Neural progenitor cell (in vitro differentiated cells): ENCODE measurements around the gene SCART1. TPM values are rescaled to one million over a fixed set of nuclear protein-coding genes. Genes with fewer than 3 reads are reported as not detected.

Experiments
- DNase-seq: peaks from one replicate; pipeline ENCODE4 v3.0.0-alpha.2; 2016; ENCODE audit warnings: low spot score
- H2AFZ ChIP-seq: fragments of 200-600 bp; sonication (generic); replicated peaks from 2 replicates; pipeline ENCODE4 v1.6.1; 2016; ENCODE audit warnings: antibody characterized with exemption
- H3F3A ChIP-seq: fragments of 200-600 bp; sonication (generic); 2 replicates; pipeline ENCODE4 v1.6.1; 2016; ENCODE audit warnings: antibody characterized with exemption, low read depth
- H3K27ac ChIP-seq: fragments of 200-600 bp; sonication (generic); 2 replicates; pipeline ENCODE4 v1.5.1; 2016; ENCODE audit warnings: mild to moderate bottlenecking
- H3K27me3 ChIP-seq: fragments of 200-600 bp; sonication (generic); 2 replicates; pipeline ENCODE4 v1.6.1; 2016; ENCODE audit warnings: mild to moderate bottlenecking, moderate library complexity
- H3K36me3 ChIP-seq: fragments of 200-600 bp; sonication (generic); 2 replicates; pipeline ENCODE4 v1.5.1; 2016
- H3K4me1 ChIP-seq: fragments of 200-600 bp; sonication (generic); 2 replicates; pipeline ENCODE4 v1.6.1; 2016; ENCODE audit warnings: mixed run types
- H3K4me2 ChIP-seq: fragments of 200-600 bp; sonication (generic); 2 replicates; pipeline ENCODE4 v1.6.1; 2016
- H3K4me3 ChIP-seq: fragments of 200-600 bp; sonication (generic); 2 replicates; pipeline ENCODE4 v1.5.1; 2016
- H3K79me2 ChIP-seq: fragments of 200-600 bp; sonication (generic); 2 replicates; pipeline ENCODE4 v1.6.1; 2016; ENCODE audit warnings: low read depth
- H3K9ac ChIP-seq: fragments of 200-600 bp; sonication (generic); 2 replicates; pipeline ENCODE4 v1.6.1; 2016
- H3K9me3 ChIP-seq: fragments of 200-600 bp; sonication (generic); 2 replicates; pipeline ENCODE4 v1.5.1; 2016; ENCODE audit warnings: low read depth
- H4K20me1 ChIP-seq: fragments of 200-600 bp; sonication (generic); 2 replicates; pipeline ENCODE4 v1.6.1; 2016; ENCODE audit warnings: low read depth
- H3K27ac Mint-ChIP-seq: 3 replicates; pipeline ENCODE4 v1.8.0; 2021; ENCODE audit warnings: mixed read lengths
- H3K27me3 Mint-ChIP-seq: 2 replicates; pipeline ENCODE4 v1.8.0; 2022; ENCODE audit warnings: low read depth, mild to moderate bottlenecking, inconsistent platforms, moderate library complexity, mixed read lengths; ENCODE audit not compliant: insufficient read depth
- H3K36me3 Mint-ChIP-seq: 3 replicates; pipeline ENCODE4 v1.8.0; 2021; ENCODE audit warnings: mixed read lengths
- H3K4me1 Mint-ChIP-seq: 3 replicates; pipeline ENCODE4 v1.8.0; 2021; ENCODE audit warnings: mixed read lengths
- H3K4me3 Mint-ChIP-seq: 3 replicates; pipeline ENCODE4 v1.8.0; 2021; ENCODE audit warnings: mild to moderate bottlenecking, moderate library complexity, mixed read lengths
- H3K9me3 Mint-ChIP-seq: 3 replicates; pipeline ENCODE4 v1.8.0; 2020; ENCODE audit warnings: mixed read lengths
- EZH2 ChIP-seq: fragments of 200-600 bp; sonication (generic); IDR thresholded peaks from 2 replicates; pipeline ENCODE4 v1.6.1; 2017; ENCODE audit warnings: antibody characterized with exemption, mild to moderate bottlenecking, moderate library complexity
- EZH2phosphoT487 ChIP-seq: fragments of 200-600 bp; sonication (generic); IDR thresholded peaks from 2 replicates; pipeline ENCODE4 v1.6.1; 2017; ENCODE audit warnings: antibody characterized with exemption
- total RNA-seq: library from RNA; depleted of rRNA; stranded (reverse); fragments of >200 nt; gene quantifications from 2 replicates; pipeline ENCODE4 v1.2.3, GENCODE V29; 2015; ENCODE audit warnings: low replicate concordance
- TF ChIP-seq, protein P1 (sequence below): fragments of 200-600 bp; sonication (generic); IDR thresholded peaks from 2 replicates; pipeline ENCODE4 v1.5.1; 2017; ENCODE audit warnings: antibody characterized with exemption, mild to moderate bottlenecking

Gene SCART1
- total RNA-seq, 1 donor from 2014 or later, result 0.49 TPM

DNA sequence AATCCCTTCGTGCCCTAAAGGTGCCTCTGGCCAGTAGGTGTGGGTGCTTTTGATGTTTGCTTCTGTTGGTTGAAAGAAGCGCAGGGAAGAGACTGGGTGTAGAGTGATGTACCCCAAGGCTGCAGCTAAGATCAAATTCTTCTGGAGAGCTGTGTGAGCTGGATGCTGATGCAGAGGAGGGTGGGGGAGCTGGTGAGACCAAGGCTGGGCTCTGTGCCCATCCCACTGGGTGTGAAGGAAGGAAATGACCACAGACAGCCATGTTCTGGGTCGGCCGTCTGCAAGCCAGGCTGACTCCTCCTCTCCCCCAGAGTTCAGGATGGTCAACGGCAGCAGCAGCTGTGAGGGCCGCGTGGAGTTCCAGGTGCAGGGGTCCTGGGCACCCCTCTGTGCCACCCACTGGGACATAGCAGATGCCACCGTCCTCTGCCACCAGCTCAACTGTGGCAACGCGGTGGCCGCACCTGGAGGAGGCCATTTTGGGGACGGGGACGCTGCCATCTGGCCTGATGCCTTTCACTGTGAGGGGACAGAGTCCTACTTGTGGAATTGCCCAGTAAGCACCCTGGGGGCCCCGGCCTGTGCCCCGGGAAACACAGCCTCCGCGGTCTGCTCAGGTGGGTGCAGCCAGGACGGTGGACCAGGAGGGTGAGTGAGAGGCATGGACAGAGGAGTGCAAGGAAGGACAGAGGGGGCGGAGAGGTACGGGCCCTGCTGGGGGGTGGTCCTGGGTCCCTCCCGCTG lies 5.1 kb downstream of the SCART1 start:
- H3K36me3 ChIP-seq, result no peaks in the 10 kb centered on the region
- H3K4me1 ChIP-seq, result no peaks in the 10 kb centered on the region
- H3K79me2 ChIP-seq, result no peaks in the 10 kb centered on the region
- peaks cover 27% of the 10 kb centered on the region for H3K9me3 Mint-ChIP-seq
- no peaks in the 10 kb centered on the region for H3F3A ChIP-seq
- no peak overlapping the region for H2AFZ ChIP-seq
- DNase-seq, result no peak
- peaks cover 3% of the 10 kb centered on the region for H3K36me3 Mint-ChIP-seq
- no peaks in the 10 kb centered on the region for H3K4me1 Mint-ChIP-seq
- TF ChIP-seq EZH2phosphoT487 (no peak), EZH2 (no peak)
- TF ChIP-seq, protein P1, sequence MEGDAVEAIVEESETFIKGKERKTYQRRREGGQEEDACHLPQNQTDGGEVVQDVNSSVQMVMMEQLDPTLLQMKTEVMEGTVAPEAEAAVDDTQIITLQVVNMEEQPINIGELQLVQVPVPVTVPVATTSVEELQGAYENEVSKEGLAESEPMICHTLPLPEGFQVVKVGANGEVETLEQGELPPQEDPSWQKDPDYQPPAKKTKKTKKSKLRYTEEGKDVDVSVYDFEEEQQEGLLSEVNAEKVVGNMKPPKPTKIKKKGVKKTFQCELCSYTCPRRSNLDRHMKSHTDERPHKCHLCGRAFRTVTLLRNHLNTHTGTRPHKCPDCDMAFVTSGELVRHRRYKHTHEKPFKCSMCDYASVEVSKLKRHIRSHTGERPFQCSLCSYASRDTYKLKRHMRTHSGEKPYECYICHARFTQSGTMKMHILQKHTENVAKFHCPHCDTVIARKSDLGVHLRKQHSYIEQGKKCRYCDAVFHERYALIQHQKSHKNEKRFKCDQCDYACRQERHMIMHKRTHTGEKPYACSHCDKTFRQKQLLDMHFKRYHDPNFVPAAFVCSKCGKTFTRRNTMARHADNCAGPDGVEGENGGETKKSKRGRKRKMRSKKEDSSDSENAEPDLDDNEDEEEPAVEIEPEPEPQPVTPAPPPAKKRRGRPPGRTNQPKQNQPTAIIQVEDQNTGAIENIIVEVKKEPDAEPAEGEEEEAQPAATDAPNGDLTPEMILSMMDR, result no peak
- H3K4me3 ChIP-seq, result no peak overlapping the region
- H3K27ac Mint-ChIP-seq, result no peak overlapping the region
- H4K20me1 ChIP-seq, result no peaks in the 10 kb centered on the region
- H3K27ac ChIP-seq, result no peak overlapping the region
- H3K27me3 ChIP-seq, result no peaks in the 10 kb centered on the region
- H3K4me2 ChIP-seq, result no peak overlapping the region
- H3K9me3 ChIP-seq, result no peaks in the 10 kb centered on the region
- no peak overlapping the region for H3K9ac ChIP-seq
- peaks cover 2% of the 10 kb centered on the region for H3K27me3 Mint-ChIP-seq
- H3K4me3 Mint-ChIP-seq, result no peak overlapping the region

DNA sequence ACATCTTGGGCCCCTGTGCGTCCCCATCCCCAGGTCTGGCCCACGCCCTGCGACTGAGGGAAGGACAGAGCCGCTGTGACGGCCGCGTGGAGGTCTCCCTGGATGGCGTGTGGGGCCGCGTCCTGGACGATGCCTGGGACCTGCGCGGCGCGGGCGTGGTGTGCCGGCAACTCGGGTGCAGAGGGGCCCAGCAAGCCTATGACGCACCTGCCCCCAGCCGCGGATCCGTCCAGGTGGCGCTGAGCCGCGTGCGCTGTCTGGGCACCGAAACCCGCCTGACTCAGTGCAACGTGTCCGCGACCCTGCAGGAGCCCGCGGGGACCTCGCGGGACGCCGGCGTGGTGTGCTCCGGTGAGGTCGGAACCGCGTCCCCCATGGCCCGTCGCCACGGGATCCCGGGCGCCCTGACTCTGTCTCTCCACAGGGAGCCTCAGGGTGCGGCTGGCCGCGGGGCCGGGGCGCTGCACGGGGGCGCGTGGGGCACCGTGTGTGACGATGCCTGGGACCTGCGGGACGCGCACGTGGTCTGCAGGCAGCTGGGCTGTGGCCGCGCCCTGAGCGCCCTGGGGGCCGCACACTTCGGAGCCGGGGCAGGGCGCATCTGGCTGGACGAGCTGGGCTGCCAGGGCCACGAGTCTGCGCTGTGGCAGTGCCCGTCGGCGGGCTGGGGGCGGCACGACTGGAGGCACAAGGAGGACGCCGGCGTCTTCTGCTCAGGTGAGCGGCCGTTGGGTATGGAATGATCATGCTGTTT lies 5.9 kb downstream of the SCART1 start:
- Histone ChIP-seq H3K27me3 (no peaks in the 10 kb centered on the region), H3K9ac (no peak overlapping the region), H3K36me3 (no peaks in the 10 kb centered on the region), H3K4me1 (no peaks in the 10 kb centered on the region), H3K4me2 (no peak overlapping the region), H2AFZ (no peak overlapping the region), H3K79me2 (no peaks in the 10 kb centered on the region), H3F3A (no peaks in the 10 kb centered on the region), H3K4me3 (no peak overlapping the region), H3K27ac (no peak overlapping the region), H4K20me1 (no peaks in the 10 kb centered on the region), H3K9me3 (no peaks in the 10 kb centered on the region)
- Mint-ChIP-seq H3K27me3 (peaks cover 2% of the 10 kb centered on the region), H3K4me3 (no peak overlapping the region), H3K4me1 (no peaks in the 10 kb centered on the region), H3K27ac (no peak overlapping the region), H3K36me3 (peaks cover 3% of the 10 kb centered on the region), H3K9me3 (peaks cover 23% of the 10 kb centered on the region)
- TF ChIP-seq, protein P1, result no peak
- TF ChIP-seq EZH2, result no peak
- TF ChIP-seq EZH2phosphoT487, result no peak
- DNase-seq, result no peak

DNA sequence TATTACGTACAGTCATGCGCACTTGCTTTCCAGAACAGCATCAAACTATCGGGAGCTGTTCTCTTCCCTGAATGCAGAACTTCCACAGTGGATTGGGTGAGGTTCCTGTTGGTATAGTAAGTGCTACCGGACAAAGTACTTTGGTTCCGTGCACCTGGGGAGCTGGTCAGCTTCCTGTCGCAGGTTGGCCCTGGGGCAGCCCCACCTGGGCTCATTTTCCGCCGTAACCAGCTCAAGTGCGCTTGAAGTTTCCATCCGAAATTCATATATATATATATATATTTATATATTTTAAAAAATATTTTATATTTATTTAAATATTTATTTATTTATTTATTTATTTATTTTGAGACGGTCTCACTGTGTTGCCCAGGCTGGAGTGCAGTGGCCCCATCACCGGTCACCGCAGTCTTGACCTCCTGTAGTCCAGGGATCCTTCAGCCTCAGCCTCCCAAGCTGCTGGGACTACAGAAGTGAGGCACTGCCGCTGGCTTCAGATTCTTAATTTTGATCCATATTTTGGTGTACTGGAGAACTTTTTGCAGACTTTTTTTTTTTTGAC lies 6.5 kb downstream of the SCART1 start:
- no peaks in the 10 kb centered on the region for H3K9me3 ChIP-seq
- Mint-ChIP-seq H3K9me3 (peaks cover 18% of the 10 kb centered on the region), H3K27me3 (peaks cover 2% of the 10 kb centered on the region), H3K36me3 (peaks cover 3% of the 10 kb centered on the region), H3K4me3 (no peak overlapping the region), H3K4me1 (no peaks in the 10 kb centered on the region), H3K27ac (no peak overlapping the region)
- H4K20me1 ChIP-seq, result no peaks in the 10 kb centered on the region
- H3K4me3 ChIP-seq, result no peak overlapping the region
- no peaks in the 10 kb centered on the region for H3K36me3 ChIP-seq
- H3K27me3 ChIP-seq, result no peaks in the 10 kb centered on the region
- DNase-seq, result no peak
- no peaks in the 10 kb centered on the region for H3K79me2 ChIP-seq
- TF ChIP-seq, protein P1, result no peak
- TF ChIP-seq EZH2phosphoT487, result no peak
- TF ChIP-seq EZH2, result no peak
- H3K4me1 ChIP-seq, result no peaks in the 10 kb centered on the region
- no peak overlapping the region for H2AFZ ChIP-seq
- H3F3A ChIP-seq, result no peaks in the 10 kb centered on the region
- H3K9ac ChIP-seq, result no peak overlapping the region
- H3K4me2 ChIP-seq, result no peak overlapping the region
- no peak overlapping the region for H3K27ac ChIP-seq
